Middle frontal gyrus (tissue), 1 donor: ENCODE data around the gene LECT2.

Experiments used
- DNase-seq: peaks from one replicate; pipeline ENCODE4 v3.0.0-alpha.2; 2015; ENCODE audit warnings: low spot score; ENCODE audit errors: extremely low spot score

Gene LECT2

DNA sequence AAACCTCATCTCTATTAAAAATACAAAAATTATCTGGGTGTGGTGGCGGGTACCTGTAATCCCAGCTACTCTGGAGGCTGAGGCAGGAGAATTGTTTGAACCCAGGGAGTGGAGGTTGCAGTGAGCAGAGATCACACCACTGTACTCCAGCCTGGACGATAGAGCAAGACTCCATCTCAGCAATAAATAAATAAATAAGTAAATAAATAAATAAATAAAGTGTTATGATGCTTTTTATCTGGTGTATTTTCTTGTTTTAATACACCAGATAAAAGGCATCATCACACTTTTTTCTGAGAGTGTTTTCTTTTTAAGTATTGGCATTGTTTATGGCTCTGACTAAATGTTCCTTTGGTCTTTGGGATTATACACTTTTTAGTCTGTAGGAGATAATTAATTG is 24.2 kb upstream of the LECT2 start:
- no peak for DNase-seq

GRCh38 chr5:135978212-135978631 is 23.4 kb upstream of the LECT2 start:
- no peak for DNase-seq

- no peak for DNase-seq
Observed at GRCh38 chr5:135977375-135977928, 22.7 kb upstream of the LECT2 start.

- DNase-seq, result no peak
Observed at GRCh38 chr5:135976216-135976615, 21.4 kb upstream of the LECT2 start.

- no peak for DNase-seq
Observed at GRCh38 chr5:135975122-135975521, 20.3 kb upstream of the LECT2 start.

DNA sequence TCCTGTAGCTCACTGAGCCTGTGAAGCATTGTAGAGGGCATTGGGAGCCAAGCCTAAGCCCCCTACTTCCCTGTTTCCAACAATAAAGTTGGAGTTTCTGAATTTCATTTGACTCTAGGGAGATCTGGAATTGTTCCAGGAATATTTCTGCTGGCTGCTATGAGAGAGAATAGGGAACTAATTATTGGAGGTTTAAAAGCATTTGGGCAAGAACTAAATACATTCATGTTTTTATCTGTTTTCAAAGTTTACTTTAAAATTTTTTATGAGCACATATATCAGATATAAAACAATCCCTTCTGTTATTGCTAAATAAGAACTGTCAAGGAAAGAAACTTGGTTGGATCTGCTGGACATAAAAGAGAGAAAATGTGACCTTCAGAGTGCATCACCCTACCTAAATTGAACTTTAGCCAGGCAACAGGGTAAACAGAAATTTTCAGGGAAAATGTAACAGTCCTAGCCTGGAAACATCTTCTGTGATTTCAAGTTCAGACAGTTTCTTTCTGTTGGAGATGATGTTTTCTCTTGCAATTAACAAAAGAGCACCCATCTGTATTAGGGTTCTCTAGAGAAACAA is 19.3 kb upstream of the LECT2 start:
- no peak for DNase-seq

DNA sequence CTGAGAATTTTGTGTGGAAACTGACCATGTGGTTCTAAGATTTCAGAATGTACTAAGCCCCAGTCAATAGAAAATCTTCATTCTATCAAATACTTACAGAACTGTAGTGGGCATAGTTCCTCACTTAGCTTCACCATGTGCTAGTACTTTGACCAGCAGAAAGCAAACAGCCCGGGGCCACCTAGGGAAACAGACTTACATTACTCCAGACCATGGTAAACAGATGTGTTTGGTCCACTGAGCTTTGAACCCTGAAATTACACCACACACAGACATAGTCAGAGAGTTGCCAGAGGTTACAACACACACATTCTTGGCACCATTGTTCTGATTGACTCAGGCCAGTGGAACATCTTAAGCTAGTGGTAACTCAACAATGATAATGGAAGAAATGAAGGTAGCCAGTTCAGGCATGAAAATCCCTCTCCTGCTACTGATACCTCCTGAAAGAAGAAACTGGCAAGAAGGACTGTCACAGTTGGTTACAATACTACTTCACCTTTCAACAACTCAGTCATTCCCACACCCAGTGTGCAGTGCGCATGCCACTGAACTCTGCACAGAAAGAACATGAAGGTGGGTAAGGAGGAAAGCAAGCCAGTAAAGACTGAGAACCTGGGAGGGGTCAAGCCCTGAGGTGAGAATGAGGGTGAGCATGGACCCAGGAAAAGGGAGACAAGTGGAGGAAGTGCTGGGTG is 18.7 kb upstream of the LECT2 start:
- no peak for DNase-seq

DNA sequence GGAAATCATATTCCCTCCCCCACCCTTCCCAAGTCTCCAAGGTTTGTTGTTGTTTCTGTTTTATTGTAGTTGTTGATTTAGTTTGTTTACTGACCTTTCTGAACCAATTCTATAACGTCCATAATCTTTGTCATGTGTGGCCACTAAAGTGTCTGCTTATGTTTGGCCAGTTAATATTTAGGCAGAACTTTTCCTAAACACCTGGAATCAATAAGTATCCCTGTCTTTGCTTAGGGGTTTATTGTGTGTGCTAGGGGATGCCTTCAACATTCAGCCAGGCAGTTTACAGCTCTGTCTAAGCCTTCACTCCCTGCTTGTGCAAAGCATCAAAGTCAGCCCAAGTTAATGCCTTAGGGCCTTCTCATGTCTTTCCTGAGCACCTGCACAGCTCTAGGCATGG is 16.9 kb upstream of the LECT2 start:
- DNase-seq, result no peak

DNA sequence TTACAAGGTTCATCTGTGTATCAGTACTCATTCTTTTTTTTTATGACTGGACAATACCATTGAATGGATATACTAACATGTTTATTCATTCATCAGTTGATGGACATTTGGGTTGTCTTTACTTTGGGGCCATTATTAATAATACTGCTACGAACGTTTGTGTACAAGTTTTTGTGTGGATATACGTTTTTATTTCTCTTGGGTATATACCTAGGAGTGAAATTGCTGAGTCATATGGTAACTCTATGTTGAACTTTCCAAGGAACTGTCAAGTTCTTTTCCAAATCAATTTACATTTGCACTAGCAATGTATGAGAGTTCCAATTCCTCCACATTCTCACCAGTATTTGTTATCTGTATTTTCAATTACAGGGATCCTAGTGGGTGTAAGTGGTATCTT is 12.0 kb upstream of the LECT2 start:
- no peak for DNase-seq

GRCh38 chr5:135966165-135966564 is 11.4 kb upstream of the LECT2 start:
- no peak for DNase-seq

DNA sequence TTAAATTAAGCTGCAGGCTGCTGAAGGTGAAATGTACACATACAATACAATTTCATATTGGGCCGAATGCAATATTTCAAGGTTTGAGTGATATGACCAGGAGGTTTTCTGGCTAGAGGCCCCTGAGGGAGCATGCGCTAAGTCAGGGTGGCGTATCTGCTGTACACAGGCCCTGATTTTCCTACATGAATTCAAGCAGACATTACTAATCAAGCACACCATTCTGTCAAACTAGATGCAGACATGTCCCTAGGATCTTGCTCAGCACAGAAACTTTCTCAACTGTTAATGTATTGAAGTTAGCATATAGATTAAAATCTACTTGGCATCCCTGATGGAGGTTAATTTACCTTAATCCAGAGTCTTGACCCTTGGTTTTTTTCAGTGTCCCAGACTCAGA is 10.7 kb upstream of the LECT2 start:
- DNase-seq, result no peak

- no peak for DNase-seq
Observed at GRCh38 chr5:135964670-135965320, 10.0 kb upstream of the LECT2 start.

- no peak for DNase-seq
Observed at GRCh38 chr5:135955525-135955924, 742 bp upstream of the LECT2 start.

DNA sequence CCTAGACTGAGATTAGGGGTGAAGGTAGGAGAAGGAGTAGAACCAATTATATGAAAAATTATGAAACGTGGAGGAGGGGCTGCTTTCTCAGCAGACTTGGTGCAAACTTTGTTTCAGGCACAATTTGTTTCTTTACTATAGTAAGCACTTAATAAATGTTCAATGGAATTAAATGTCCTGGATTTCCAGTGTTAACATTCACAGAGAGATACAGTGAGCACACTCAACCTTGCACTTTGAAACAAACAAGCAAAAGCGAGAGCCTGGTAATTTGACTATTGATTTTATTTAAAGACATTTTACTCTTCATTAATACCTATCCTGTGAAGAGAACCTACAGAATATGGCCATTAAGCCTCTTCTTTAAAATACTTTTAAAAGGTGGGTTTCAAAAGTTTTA is 933 bp downstream of the LECT2 start:
- DNase-seq, result no peak

DNA sequence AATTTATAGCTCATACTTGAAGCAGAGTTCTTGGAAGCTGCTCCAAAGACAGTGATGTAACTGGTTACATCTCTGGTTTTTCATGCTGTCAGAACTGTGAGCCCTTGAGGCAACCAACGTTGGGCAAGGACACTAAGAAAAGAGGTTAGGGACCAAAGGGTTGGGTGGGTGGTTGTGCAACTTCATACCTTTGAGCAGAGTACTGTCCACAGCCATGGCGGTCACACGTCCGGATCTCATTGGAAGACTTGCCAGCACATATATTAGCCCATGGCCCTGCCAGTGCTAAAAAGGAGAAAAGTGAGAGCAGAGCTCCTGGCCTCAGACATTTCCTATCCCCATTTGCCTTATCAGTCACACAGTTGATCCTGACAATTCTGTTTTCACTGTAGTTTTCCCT is 2.1 kb downstream of the LECT2 start:
- no peak for DNase-seq

DNA sequence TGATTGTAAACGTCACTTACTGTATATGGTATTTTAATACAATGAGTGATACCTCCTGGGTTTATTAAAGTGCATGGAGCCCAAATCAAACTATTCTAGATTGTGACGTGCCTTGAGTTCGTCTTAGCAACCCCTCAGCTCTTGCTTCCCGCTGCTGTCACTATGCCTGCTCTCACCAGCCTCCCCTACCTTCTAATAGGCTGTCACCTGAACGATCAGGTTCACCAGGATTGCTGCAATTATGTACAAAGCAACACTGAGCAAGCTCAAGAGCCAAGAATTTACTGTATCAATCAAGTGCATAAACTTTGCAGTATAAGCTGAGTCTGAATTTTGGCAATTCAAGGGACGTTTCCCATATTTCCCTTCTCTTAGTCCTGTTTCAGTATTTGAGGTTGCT is 3.0 kb downstream of the LECT2 start:
- no peak for DNase-seq

- no peak for DNase-seq
Observed at GRCh38 chr5:135951257-135951656, 3.5 kb downstream of the LECT2 start.

DNA sequence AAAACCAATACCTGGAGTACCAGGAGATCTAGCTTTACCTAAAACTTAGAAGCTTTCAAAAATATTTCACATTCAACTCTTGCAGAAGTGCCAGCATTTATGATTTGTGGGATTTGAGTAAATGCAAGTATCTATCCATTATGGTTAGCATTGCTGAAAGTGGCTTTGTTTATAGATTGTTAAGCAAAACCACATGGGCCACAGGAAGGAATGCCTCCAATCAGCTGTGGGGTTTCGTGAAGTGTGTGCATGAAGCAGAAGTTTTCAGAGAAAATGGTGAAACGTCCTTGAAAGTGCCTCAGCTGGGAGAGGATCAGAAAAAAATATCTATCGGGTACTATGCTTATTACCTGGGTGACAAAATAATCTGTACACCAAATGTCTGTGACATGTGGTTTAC is 4.2 kb downstream of the LECT2 start:
- DNase-seq, result no peak

DNA sequence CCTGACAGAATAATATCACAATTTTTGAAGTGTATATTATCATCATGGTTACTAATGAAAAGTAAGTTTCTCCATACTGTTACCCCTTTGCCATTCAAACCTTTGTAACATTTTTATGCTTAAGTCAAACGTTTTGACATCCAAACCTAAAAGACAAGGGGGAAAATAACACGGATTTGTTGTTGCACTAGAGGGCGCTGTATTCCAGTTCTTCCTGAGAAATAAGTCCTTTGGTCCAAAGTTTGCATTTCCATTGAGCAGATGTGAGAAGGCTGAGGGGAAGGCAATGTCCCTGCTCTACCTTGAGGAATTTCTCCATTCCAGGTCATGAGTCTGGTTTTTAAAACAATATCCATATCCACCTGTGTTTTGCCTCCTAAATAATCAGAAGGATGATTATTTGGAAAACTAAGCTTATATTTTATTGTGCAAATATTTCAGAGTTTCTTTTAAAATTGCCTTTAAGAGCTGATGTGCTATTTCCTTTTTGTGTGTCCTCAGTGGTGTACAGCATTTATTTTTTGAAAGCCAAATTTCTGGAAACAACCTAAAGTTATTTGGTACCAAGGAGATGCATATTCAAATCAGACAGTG is 9.7 kb downstream of the LECT2 start:
- peak; percentile 69 for DNase-seq

GRCh38 chr5:135944564-135944963 is 10.2 kb downstream of the LECT2 start:
- no peak for DNase-seq

DNA sequence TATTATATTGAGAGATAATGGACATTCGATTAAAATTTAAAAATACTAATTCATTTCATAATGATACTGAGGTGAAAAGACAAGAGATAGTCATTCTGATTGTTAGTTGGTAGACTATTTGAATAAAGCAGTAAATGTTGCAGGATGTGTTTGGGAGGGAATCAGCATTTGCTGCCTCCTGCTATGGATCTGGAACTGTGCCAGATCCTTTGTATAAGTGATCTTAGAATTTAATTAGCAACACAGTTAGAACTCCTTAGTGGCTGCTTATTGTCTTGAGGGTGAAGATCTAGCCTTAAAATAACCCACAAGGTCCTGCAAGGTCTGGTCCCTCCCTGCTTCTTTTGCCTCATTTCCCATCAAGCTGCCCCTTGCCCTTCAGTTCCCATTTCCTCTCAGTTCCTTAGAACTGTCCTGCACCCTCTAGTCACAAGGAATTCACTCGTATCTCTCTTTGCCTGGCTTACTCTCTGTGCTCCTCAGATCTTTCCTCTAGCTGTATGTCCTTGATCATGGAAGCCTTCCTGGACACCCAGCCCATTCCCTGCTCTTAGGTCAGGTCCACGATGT is 12.5 kb downstream of the LECT2 start:
- no peak for DNase-seq

DNA sequence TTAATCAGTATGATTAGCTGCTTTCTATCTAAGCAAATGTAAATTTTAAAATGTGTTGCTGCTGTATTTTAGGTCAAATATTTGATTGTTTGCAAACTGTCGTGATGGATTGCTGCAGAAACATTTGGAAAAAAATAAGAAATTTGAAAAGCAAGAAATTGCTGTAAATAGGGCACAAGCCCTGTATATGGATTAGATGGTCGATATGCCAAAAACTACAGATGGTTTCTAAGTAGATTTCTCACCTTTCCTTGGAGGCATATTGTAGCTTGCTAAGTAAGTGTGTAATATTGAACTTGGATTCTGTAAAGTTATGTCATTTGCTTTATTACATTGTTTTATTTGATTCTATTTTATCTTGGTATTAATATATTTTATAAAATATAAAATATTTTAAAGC is 13.1 kb downstream of the LECT2 start:
- no peak for DNase-seq
